CD14-positive monocyte (primary cell): Measurements from ENCODE around the gene LIN28A. TPM values are rescaled to one million over a fixed set of nuclear protein-coding genes. Genes with fewer than 3 reads are reported as not detected.
A peak's percentile ranks its signal among the peaks of the same experiment; 100 is the strongest.

ENCODE experiments used
- DNase-seq, 3 donors: peaks; one replicate each; pipeline ENCODE4 v3.0.0-alpha.2; 2011 to 2022
- H2AFZ ChIP-seq: 2 replicates; pipeline ENCODE4 v1.6.0; 2012; ENCODE audit warnings: mild to moderate bottlenecking, low read depth, low read length, inconsistent platforms; ENCODE audit not compliant: insufficient read depth, poor library complexity, severe bottlenecking
- H3K27ac ChIP-seq, 2 donors: 1 replicate in 1 of 2; 2 replicates in 1 of 2; pipeline ENCODE4 v1.5.1; 2012 to 2013; ENCODE audit warnings: low read length in 2 of 2, control low read depth in 1 of 2, inconsistent platforms in 1 of 2, low read depth in 1 of 2, mild to moderate bottlenecking in 1 of 2
- H3K27me3 ChIP-seq, 2 donors: one replicate each; pipeline versions ENCODE4 v1.6.0 to v1.6.1; 2011 to 2013; ENCODE audit warnings: low read length in 2 of 2; ENCODE audit not compliant: control insufficient read depth in 2 of 2, insufficient read depth in 2 of 2
- H3K36me3 ChIP-seq, 2 donors: replicated peaks in 1 of 2; 1 replicate in 1 of 2; 2 replicates in 1 of 2; pipeline versions ENCODE4 v1.5.1 to v1.6.1; 2012 to 2013; ENCODE audit warnings: low read length in 2 of 2, control low read depth in 1 of 2, inconsistent platforms in 1 of 2, mild to moderate bottlenecking in 1 of 2; ENCODE audit not compliant: insufficient read depth in 2 of 2, control insufficient read depth in 1 of 2
- H3K4me1 ChIP-seq, 2 donors: 1 replicate in 1 of 2; 2 replicates in 1 of 2; pipeline versions ENCODE4 v1.5.1 to v1.6.1; 2012 to 2013; ENCODE audit warnings: low read length in 2 of 2, control low read depth in 1 of 2, inconsistent platforms in 1 of 2, mild to moderate bottlenecking in 1 of 2, moderate library complexity in 1 of 2; ENCODE audit not compliant: insufficient read depth in 2 of 2, control insufficient read depth in 1 of 2
- H3K4me2 ChIP-seq: replicated peaks from 2 replicates; pipeline ENCODE3; 2012; ENCODE audit warnings: low read length, moderate library complexity, mild to moderate bottlenecking; ENCODE audit not compliant: poor library complexity, severe bottlenecking; ENCODE audit errors: extremely low read depth
- H3K4me3 ChIP-seq, 3 experiments: fragments of 200-600 bp in 1 of 3; sonication (generic) in 1 of 3; replicated peaks in 1 of 3; 1 replicate in 2 of 3; 2 replicates in 1 of 3; pipeline ENCODE4 v1.5.1; 2011 to 2013; ENCODE audit warnings: low read length in 3 of 3, mild to moderate bottlenecking in 3 of 3, control low read depth in 2 of 3, low read depth in 2 of 3, inconsistent platforms in 1 of 3, moderate library complexity in 1 of 3
- H3K79me2 ChIP-seq: 2 replicates; pipeline ENCODE4 v1.6.0; 2012; ENCODE audit warnings: mild to moderate bottlenecking, control low read depth, inconsistent platforms, low read length, moderate library complexity; ENCODE audit not compliant: insufficient read depth
- H3K9ac ChIP-seq: 2 replicates; pipeline ENCODE4 v1.6.0; 2017; ENCODE audit warnings: low read length, mild to moderate bottlenecking; ENCODE audit not compliant: insufficient read depth, poor library complexity, severe bottlenecking
- H3K9me3 ChIP-seq, 2 donors: replicated peaks in 1 of 2; 1 replicate in 1 of 2; 2 replicates in 1 of 2; pipeline versions ENCODE4 v1.5.1 to v1.6.1; 2012 to 2013; ENCODE audit warnings: low read length in 2 of 2, control low read depth in 1 of 2; ENCODE audit not compliant: control insufficient read depth in 1 of 2, insufficient read depth in 1 of 2
- H4K20me1 ChIP-seq: 2 replicates; pipeline ENCODE4 v1.6.0; 2012; ENCODE audit warnings: mild to moderate bottlenecking, low read length, control low read depth, moderate library complexity; ENCODE audit not compliant: insufficient read depth
- H3K27ac Mint-ChIP-seq, 7 donors: one replicate each; pipeline ENCODE4 v1.8.0; 2020; ENCODE audit warnings: mild to moderate bottlenecking in 7 of 7, mixed read lengths in 7 of 7, moderate library complexity in 6 of 7, inconsistent platforms in 2 of 7
- H3K27me3 Mint-ChIP-seq, 3 donors: one replicate each; pipeline ENCODE4 v1.8.0; 2021 to 2022; ENCODE audit warnings: low read depth in 3 of 3, mild to moderate bottlenecking in 3 of 3, mixed read lengths in 3 of 3, moderate library complexity in 3 of 3, inconsistent platforms in 1 of 3
- H3K36me3 Mint-ChIP-seq, 2 donors: one replicate each; pipeline ENCODE4 v1.8.0; 2020; ENCODE audit warnings: mixed read lengths in 2 of 2, inconsistent platforms in 1 of 2, mild to moderate bottlenecking in 1 of 2
- H3K4me1 Mint-ChIP-seq: one replicate; pipeline ENCODE4 v1.8.0; 2020; ENCODE audit warnings: mild to moderate bottlenecking, mixed read lengths
- H3K4me3 Mint-ChIP-seq, 2 donors: one replicate each; pipeline ENCODE4 v1.8.0; 2020; ENCODE audit warnings: mild to moderate bottlenecking in 2 of 2, mixed read lengths in 2 of 2, moderate library complexity in 1 of 2
- H3K9me3 Mint-ChIP-seq, 7 donors: one replicate each; pipeline ENCODE4 v1.8.0; 2020 to 2022; ENCODE audit warnings: mixed read lengths in 7 of 7, mild to moderate bottlenecking in 6 of 7, moderate library complexity in 6 of 7, inconsistent platforms in 2 of 7
- WGBS: methylation state at CpG from one replicate; pipeline ENCODE4 v1.1.5; 2013; ENCODE audit warnings: missing lambda C conversion rate; ENCODE audit not compliant: insufficient coverage; 5-methylcytosine and 5-hydroxymethylcytosine counted together
- intact Hi-C, 2 donors: fragments of 100-400 bp; cut with micrococcal nuclease; formaldehyde crosslinking; loops; one replicate each; pipeline versions ENCODE4 v1.15.0 to v1.15.1; 2023
- polyA plus RNA-seq, 3 donors: library from polyadenylated mRNA; depleted of rRNA in 1 of 3; unstranded in 2 of 3; stranded (reverse) in 1 of 3; fragments of 300-500 nt in 2 of 3; fragments of >200 nt in 1 of 3; fragmentation: Illumina TruSeq in 2 of 3; gene quantifications; 1 replicate in 2 of 3; 2 replicates in 1 of 3; pipeline ENCODE4 v1.2.3, GENCODE V29; 2012 to 2021
- TF ChIP-seq, protein P1 (sequence below): fragments of 200-600 bp; IDR thresholded peaks from one replicate; pipeline ENCODE4 v1.8.0; 2022; ENCODE audit warnings: antibody characterized with exemption, mild to moderate bottlenecking

Gene LIN28A
- polyA plus RNA-seq, 3 donors: not detected

- Histone ChIP-seq H3K36me3 (no peaks in the 10 kb centered on the region), H3K4me3 (no peak overlapping the region), H2AFZ (no peak overlapping the region), H3K27ac (no peak overlapping the region), H3K27me3 (peaks cover 10 to 37% of the 10 kb centered on the region in 2 donors), H3K9ac (no peak overlapping the region), H4K20me1 (no peaks in the 10 kb centered on the region), H3K9me3 (no peaks in the 10 kb centered on the region), H3K4me2 (no peak overlapping the region), H3K4me1 (peaks cover 8 to 9% of the 10 kb centered on the region in 2 donors), H3K79me2 (no peaks in the 10 kb centered on the region)
- Mint-ChIP-seq H3K4me1 (peaks cover 21% of the 10 kb centered on the region), H3K4me3 (peak overlapping the region in 1 of 2 donors; percentile 57), H3K27ac (peak overlapping the region in 1 of 7 donors; percentile 49), H3K36me3 (peaks cover 0 to 3% of the 10 kb centered on the region in 2 donors), H3K9me3 (peaks cover 0 to 11% (median 0%) of the 10 kb centered on the region in 7 donors), H3K27me3 (peaks cover 30 to 61% (median 42%) of the 10 kb centered on the region in 3 donors)
- 2% methylated on average over 8 of the region's 9 CpGs for WGBS
- TF ChIP-seq, protein P1, sequence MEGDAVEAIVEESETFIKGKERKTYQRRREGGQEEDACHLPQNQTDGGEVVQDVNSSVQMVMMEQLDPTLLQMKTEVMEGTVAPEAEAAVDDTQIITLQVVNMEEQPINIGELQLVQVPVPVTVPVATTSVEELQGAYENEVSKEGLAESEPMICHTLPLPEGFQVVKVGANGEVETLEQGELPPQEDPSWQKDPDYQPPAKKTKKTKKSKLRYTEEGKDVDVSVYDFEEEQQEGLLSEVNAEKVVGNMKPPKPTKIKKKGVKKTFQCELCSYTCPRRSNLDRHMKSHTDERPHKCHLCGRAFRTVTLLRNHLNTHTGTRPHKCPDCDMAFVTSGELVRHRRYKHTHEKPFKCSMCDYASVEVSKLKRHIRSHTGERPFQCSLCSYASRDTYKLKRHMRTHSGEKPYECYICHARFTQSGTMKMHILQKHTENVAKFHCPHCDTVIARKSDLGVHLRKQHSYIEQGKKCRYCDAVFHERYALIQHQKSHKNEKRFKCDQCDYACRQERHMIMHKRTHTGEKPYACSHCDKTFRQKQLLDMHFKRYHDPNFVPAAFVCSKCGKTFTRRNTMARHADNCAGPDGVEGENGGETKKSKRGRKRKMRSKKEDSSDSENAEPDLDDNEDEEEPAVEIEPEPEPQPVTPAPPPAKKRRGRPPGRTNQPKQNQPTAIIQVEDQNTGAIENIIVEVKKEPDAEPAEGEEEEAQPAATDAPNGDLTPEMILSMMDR: no peak
- intact Hi-C loops: loop anchor here (5.0 kb wide), 1 partner anchor 258 kb away; no protein-coding TSS in a partner anchor
- no peak for DNase-seq
Observed at GRCh38 chr1:26364956-26365355, 45.7 kb upstream of the LIN28A start.

- Histone ChIP-seq H3K9ac (no peak overlapping the region), H3K36me3 (no peaks in the 10 kb centered on the region), H2AFZ (no peak overlapping the region), H3K27ac (no peak overlapping the region), H4K20me1 (no peaks in the 10 kb centered on the region), H3K27me3 (peaks cover 0 to 14% of the 10 kb centered on the region in 2 donors), H3K4me1 (no peaks in the 10 kb centered on the region), H3K4me3 (no peak overlapping the region), H3K79me2 (no peaks in the 10 kb centered on the region), H3K9me3 (no peaks in the 10 kb centered on the region), H3K4me2 (no peak overlapping the region)
- intact Hi-C loops: no loop called here
- Mint-ChIP-seq H3K27ac (no peak overlapping the region), H3K36me3 (no peaks in the 10 kb centered on the region), H3K4me1 (peaks cover 16% of the 10 kb centered on the region), H3K9me3 (peaks cover 0 to 3% (median 0%) of the 10 kb centered on the region in 7 donors), H3K27me3 (peaks cover 19 to 47% (median 30%) of the 10 kb centered on the region in 3 donors), H3K4me3 (no peak overlapping the region)
- TF ChIP-seq, protein P1: no peak
- no peak for DNase-seq
- 90% methylated on average over 5 of the region's 6 CpGs for WGBS
Observed at GRCh38 chr1:26367441-26367840, 43.2 kb upstream of the LIN28A start.
